Loucy (cell line): ENCODE measurements around the gene SKI.

ENCODE experiments used
- H2AFZ ChIP-seq: fragments of 200-600 bp; sonication (generic); 2 replicates; pipeline ENCODE4 v1.6.0; 2016; ENCODE audit warnings: antibody characterized with exemption, mild to moderate bottlenecking, low read length, moderate library complexity
- H3F3A ChIP-seq: fragments of 200-600 bp; 2 replicates; pipeline ENCODE4 v1.6.0; 2016; ENCODE audit warnings: antibody characterized with exemption, low read depth, mild to moderate bottlenecking
- H3K27me3 ChIP-seq: fragments of 200-600 bp; sonication (generic); 2 replicates; pipeline ENCODE4 v1.6.1; 2014; ENCODE audit warnings: low read length, mild to moderate bottlenecking; ENCODE audit not compliant: insufficient read depth, poor library complexity, severe bottlenecking
- H3K36me3 ChIP-seq: fragments of 200-600 bp; sonication (generic); 2 replicates; pipeline ENCODE4 v1.6.1; 2016; ENCODE audit warnings: low read length; ENCODE audit not compliant: insufficient read depth
- H3K4me1 ChIP-seq: fragments of 200-600 bp; sonication (generic); 2 replicates; pipeline ENCODE4 v1.5.1; 2014; ENCODE audit warnings: low read length, mild to moderate bottlenecking; ENCODE audit not compliant: insufficient read depth, poor library complexity, severe bottlenecking
- H3K4me2 ChIP-seq: fragments of 200-600 bp; sonication (generic); 2 replicates; pipeline ENCODE4 v1.6.0; 2014; ENCODE audit warnings: antibody characterized with exemption, low read length, low read depth, mild to moderate bottlenecking; ENCODE audit not compliant: poor library complexity, severe bottlenecking
- H3K4me3 ChIP-seq: fragments of 200-600 bp; sonication (generic); 2 replicates; pipeline ENCODE4 v1.5.1; 2014; ENCODE audit warnings: low read length, mild to moderate bottlenecking, mixed read lengths; ENCODE audit not compliant: poor library complexity, severe bottlenecking
- H3K79me2 ChIP-seq: fragments of 200-600 bp; sonication (generic); 2 replicates; pipeline ENCODE4 v1.6.1; 2014; ENCODE audit warnings: low read length; ENCODE audit not compliant: insufficient read depth
- H3K9ac ChIP-seq: fragments of 200-600 bp; sonication (generic); 2 replicates; pipeline ENCODE4 v1.6.0; 2014; ENCODE audit warnings: mild to moderate bottlenecking, low read depth, low read length, moderate library complexity; ENCODE audit not compliant: poor library complexity, severe bottlenecking
- H3K9me2 ChIP-seq: fragments of 200-600 bp; sonication (generic); replicated peaks from 2 replicates; pipeline ENCODE4 v1.6.1; 2016; ENCODE audit warnings: low read depth, low read length, mixed read lengths
- H3K9me3 ChIP-seq: fragments of 200-600 bp; sonication (generic); 2 replicates; pipeline ENCODE4 v1.6.1; 2014; ENCODE audit warnings: mild to moderate bottlenecking, antibody characterized with exemption, low read length, low read depth; ENCODE audit not compliant: insufficient read depth
- H4K20me1 ChIP-seq: fragments of 200-600 bp; sonication (generic); 2 replicates; pipeline ENCODE4 v1.6.0; 2014; ENCODE audit warnings: antibody characterized with exemption, low read length, mild to moderate bottlenecking; ENCODE audit not compliant: insufficient read depth, poor library complexity, severe bottlenecking
- EZH2phosphoT487 ChIP-seq: fragments of 200-600 bp; IDR thresholded peaks from 2 replicates; pipeline ENCODE4 v1.6.1; 2018; ENCODE audit warnings: antibody characterized with exemption, mild to moderate bottlenecking, moderate library complexity, borderline replicate concordance
- TF ChIP-seq, protein P1 (sequence below): fragments of 200-600 bp; sonication (generic); conservative IDR thresholded peaks from 2 replicates; pipeline ENCODE4 v1.5.1; 2014; ENCODE audit warnings: mild to moderate bottlenecking, antibody characterized with exemption, low read length

SKI gene

DNA sequence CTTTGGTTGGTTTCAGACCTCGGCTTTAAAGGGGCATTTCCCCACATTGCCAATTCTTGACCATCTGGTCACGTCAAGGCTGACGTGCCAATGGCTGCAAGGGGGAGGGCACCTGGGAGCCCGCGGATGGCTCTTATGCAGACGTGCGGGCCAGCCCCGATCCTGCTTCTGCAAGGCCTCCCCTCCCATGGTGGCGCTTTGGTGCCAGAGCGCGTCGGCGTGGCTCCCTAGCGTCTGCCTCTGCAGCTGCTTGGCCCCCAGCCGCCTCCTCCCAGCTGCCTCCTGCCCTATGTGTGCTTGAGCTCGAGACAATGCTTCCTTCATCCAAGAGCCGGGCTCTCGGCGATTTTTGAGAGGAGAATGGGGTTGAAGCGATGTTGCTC is 29.1 kb downstream of the SKI start:
- Histone ChIP-seq H3K9ac (no peak overlapping the region), H4K20me1 (peaks cover 3% of the 10 kb centered on the region), H3K27me3 (no peaks in the 10 kb centered on the region), H2AFZ (no peak overlapping the region), H3K9me3 (no peaks in the 10 kb centered on the region), H3K9me2 (no peaks in the 10 kb centered on the region), H3K36me3 (no peaks in the 10 kb centered on the region), H3K79me2 (peaks cover 72% of the 10 kb centered on the region), H3K4me1 (peaks cover 24% of the 10 kb centered on the region), H3K4me3 (no peak overlapping the region), H3K4me2 (no peak overlapping the region), H3F3A (peaks cover 26% of the 10 kb centered on the region)
- TF ChIP-seq, protein P1, sequence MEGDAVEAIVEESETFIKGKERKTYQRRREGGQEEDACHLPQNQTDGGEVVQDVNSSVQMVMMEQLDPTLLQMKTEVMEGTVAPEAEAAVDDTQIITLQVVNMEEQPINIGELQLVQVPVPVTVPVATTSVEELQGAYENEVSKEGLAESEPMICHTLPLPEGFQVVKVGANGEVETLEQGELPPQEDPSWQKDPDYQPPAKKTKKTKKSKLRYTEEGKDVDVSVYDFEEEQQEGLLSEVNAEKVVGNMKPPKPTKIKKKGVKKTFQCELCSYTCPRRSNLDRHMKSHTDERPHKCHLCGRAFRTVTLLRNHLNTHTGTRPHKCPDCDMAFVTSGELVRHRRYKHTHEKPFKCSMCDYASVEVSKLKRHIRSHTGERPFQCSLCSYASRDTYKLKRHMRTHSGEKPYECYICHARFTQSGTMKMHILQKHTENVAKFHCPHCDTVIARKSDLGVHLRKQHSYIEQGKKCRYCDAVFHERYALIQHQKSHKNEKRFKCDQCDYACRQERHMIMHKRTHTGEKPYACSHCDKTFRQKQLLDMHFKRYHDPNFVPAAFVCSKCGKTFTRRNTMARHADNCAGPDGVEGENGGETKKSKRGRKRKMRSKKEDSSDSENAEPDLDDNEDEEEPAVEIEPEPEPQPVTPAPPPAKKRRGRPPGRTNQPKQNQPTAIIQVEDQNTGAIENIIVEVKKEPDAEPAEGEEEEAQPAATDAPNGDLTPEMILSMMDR, result no peak
- no peak for TF ChIP-seq EZH2phosphoT487

DNA sequence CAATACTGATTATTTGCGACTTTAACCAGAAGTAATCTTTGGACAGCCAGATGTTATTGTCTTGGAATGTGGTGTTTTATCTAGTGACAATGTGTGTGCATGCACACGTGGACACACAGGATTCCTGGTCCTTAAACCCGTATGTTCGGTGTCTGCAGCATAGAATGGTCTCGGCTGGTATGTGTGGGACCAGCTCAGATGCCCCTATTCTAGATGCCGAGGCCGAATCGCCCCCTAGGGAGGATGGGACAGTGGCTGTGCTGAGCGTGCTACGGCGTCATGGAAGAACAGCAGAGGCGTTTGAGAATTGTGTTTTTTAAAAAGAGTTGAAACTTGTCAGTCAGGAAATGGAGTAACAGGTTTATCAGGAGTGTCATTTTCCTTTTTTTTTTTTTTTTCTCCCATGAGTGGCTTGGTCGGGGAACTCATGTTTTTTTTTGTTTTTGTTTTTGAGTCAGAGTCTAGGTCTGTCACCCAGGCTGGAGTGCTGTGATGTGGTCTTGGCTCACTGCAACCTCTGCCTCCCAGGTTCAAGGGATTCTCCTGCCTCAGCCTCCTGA is 30.1 kb downstream of the SKI start:
- Histone ChIP-seq H3K9me3 (no peaks in the 10 kb centered on the region), H3K9ac (no peak overlapping the region), H3F3A (peaks cover 26% of the 10 kb centered on the region), H3K27me3 (no peaks in the 10 kb centered on the region), H2AFZ (no peak overlapping the region), H3K36me3 (no peaks in the 10 kb centered on the region), H3K79me2 (peaks cover 68% of the 10 kb centered on the region), H3K4me2 (no peak overlapping the region), H3K4me3 (no peak overlapping the region), H3K9me2 (no peaks in the 10 kb centered on the region), H3K4me1 (peaks cover 24% of the 10 kb centered on the region), H4K20me1 (peaks cover 3% of the 10 kb centered on the region)
- TF ChIP-seq, protein P1, result no peak
- TF ChIP-seq EZH2phosphoT487, result no peak

DNA sequence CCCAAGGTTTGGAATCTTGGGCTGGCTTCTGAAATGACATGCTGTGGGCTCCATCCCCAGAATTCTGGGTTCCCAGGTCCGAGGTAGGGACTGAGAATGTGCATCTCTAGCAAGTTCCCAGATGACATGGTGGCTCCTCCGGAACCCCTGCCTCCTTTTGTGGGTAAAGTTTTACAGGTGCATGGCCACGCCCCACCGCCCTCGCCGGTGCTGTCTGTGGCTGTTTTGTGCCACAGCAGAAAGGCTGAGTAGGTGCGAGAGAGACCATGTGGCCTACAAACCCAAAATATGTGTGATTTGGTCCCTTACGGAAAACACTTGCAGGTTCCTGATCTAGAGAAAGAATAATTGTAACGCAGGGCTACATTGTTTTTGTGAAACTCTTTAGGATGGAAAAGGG is 30.9 kb downstream of the SKI start:
- no peak overlapping the region for H2AFZ ChIP-seq
- H3K4me3 ChIP-seq, result no peak overlapping the region
- no peaks in the 10 kb centered on the region for H3K27me3 ChIP-seq
- no peak overlapping the region for H3K9ac ChIP-seq
- H3K36me3 ChIP-seq, result no peaks in the 10 kb centered on the region
- peaks cover 3% of the 10 kb centered on the region for H4K20me1 ChIP-seq
- H3F3A ChIP-seq, result peaks cover 26% of the 10 kb centered on the region
- TF ChIP-seq EZH2phosphoT487, result no peak
- TF ChIP-seq, protein P1, result no peak
- H3K4me2 ChIP-seq, result no peak overlapping the region
- H3K4me1 ChIP-seq, result peaks cover 24% of the 10 kb centered on the region
- H3K79me2 ChIP-seq, result peaks cover 63% of the 10 kb centered on the region
- no peaks in the 10 kb centered on the region for H3K9me2 ChIP-seq
- no peaks in the 10 kb centered on the region for H3K9me3 ChIP-seq
